Vagina (tissue), 2 donors: Measurements from ENCODE around the gene NFAT5. TPM values are rescaled to one million over a fixed set of nuclear protein-coding genes. Genes with fewer than 3 reads are reported as not detected.

ENCODE experiments used
- DNase-seq, 2 donors: peaks; one replicate each; pipeline ENCODE4 v3.0.0-alpha.2; 2017; ENCODE audit errors: extremely low spot score in 2 of 2
- H3K27ac ChIP-seq: fragments of 200-600 bp; sonication (generic); one replicate; pipeline ENCODE4 v1.5.1; 2019
- H3K27me3 ChIP-seq: fragments of 200-600 bp; sonication (generic); one replicate; pipeline ENCODE4 v1.5.1; 2019
- H3K36me3 ChIP-seq, 2 donors: fragments of 200-600 bp; sonication (generic); one replicate each; pipeline ENCODE4 v1.5.1; 2017 to 2019
- H3K4me1 ChIP-seq: fragments of 200-600 bp; sonication (generic); one replicate; pipeline ENCODE4 v1.5.1; 2019
- H3K4me3 ChIP-seq, 2 donors: fragments of 200-600 bp; sonication (generic); 1 replicate in 1 of 2; 2 replicates in 1 of 2; pipeline ENCODE4 v1.5.1; 2016 to 2019
- H3K9me3 ChIP-seq: fragments of 200-600 bp; sonication (generic); one replicate; pipeline ENCODE4 v1.5.1; 2019
- CTCF ChIP-seq, 3 experiments: fragments of 450-650 bp in 2 of 3; fragments of 200-600 bp in 1 of 3; sonication (generic) in 1 of 3; IDR thresholded peaks; one replicate each; pipeline ENCODE4 v1.5.1; 2017 to 2019; ENCODE audit warnings: antibody characterized with exemption in 3 of 3, mild to moderate bottlenecking in 2 of 3, moderate library complexity in 2 of 3
- POLR2A ChIP-seq, 2 donors: fragments of 450-650 bp; IDR thresholded peaks; one replicate each; pipeline ENCODE4 v1.6.1; 2017; ENCODE audit warnings: antibody characterized with exemption in 2 of 2, mild to moderate bottlenecking in 2 of 2, moderate library complexity in 2 of 2
- POLR2AphosphoS5 ChIP-seq, 2 donors: sonication (generic); formaldehyde crosslinking; IDR thresholded peaks; one replicate each; pipeline ENCODE4 v1.9.0; 2017; ENCODE audit warnings: antibody characterized with exemption in 2 of 2, mild to moderate bottlenecking in 2 of 2, low read depth in 1 of 2; ENCODE audit not compliant: insufficient read depth in 1 of 2
- intact Hi-C: fragments of 100-400 bp; cut with DNase I; formaldehyde crosslinking; loops from one replicate; pipeline ENCODE4 v1.15.1; 2023
- total RNA-seq: library from RNA; depleted of rRNA; stranded (reverse); fragments of >200 nt; gene quantifications from one replicate; pipeline ENCODE4 v1.2.3, GENCODE V29; 2016

The NFAT5 gene
- total RNA-seq, 1 donor from 2014 or later: 63.8 TPM

GRCh38 chr16:69680358-69680757 is 114.6 kb downstream of the NFAT5 start:
- peaks cover 0 to 50% of the 10 kb centered on the region in 2 donors for H3K36me3 ChIP-seq

GRCh38 chr16:69688589-69688988 is 122.8 kb downstream of the NFAT5 start:
- no peak overlapping the region for H3K4me3 ChIP-seq
- no peaks in the 10 kb centered on the region for H3K27me3 ChIP-seq
- intact Hi-C loops: no loop called here
- no peak overlapping the region for H3K27ac ChIP-seq
- peaks cover 0 to 36% of the 10 kb centered on the region in 2 donors for H3K36me3 ChIP-seq
- no peak for TF ChIP-seq POLR2A (IDR thresholded peaks at IDR 0.05)
- TF ChIP-seq POLR2AphosphoS5 (IDR thresholded peaks at IDR 0.05; ENCODE audit: insufficient read depth in 1 of 2, low read depth in 1 of 2): no peak
- TF ChIP-seq CTCF (IDR thresholded peaks at IDR 0.05): no peak
- no peaks in the 10 kb centered on the region for H3K9me3 ChIP-seq
- H3K4me1 ChIP-seq: no peaks in the 10 kb centered on the region
- DNase-seq: no peak

More at GRCh38 chr16:69680358-69680757, 114.6 kb downstream of the NFAT5 start:
- H3K4me3 ChIP-seq: no peak overlapping the region
- no peaks in the 10 kb centered on the region for H3K9me3 ChIP-seq
- H3K27ac ChIP-seq: no peak overlapping the region
- DNase-seq: no peak
- intact Hi-C loops: no loop called here
- TF ChIP-seq POLR2AphosphoS5 (IDR thresholded peaks at IDR 0.05; ENCODE audit: insufficient read depth in 1 of 2, low read depth in 1 of 2): no peak
- no peak for TF ChIP-seq CTCF (IDR thresholded peaks at IDR 0.05)
- no peak for TF ChIP-seq POLR2A (IDR thresholded peaks at IDR 0.05)
- H3K27me3 ChIP-seq: no peaks in the 10 kb centered on the region
- no peaks in the 10 kb centered on the region for H3K4me1 ChIP-seq

GRCh38 chr16:69691980-69692911 is 126.5 kb downstream of the NFAT5 start:
- Histone ChIP-seq H3K4me3 (no peak overlapping the region), H3K36me3 (peaks cover 0 to 45% of the 10 kb centered on the region in 2 donors), H3K27ac (peak overlapping the region; percentile 30), H3K27me3 (no peaks in the 10 kb centered on the region), H3K9me3 (no peaks in the 10 kb centered on the region), H3K4me1 (no peaks in the 10 kb centered on the region)
- intact Hi-C loops: no loop called here
- no peak for DNase-seq
- TF ChIP-seq CTCF (IDR thresholded peaks at IDR 0.05): no peak
- no peak for TF ChIP-seq POLR2A (IDR thresholded peaks at IDR 0.05)
- no peak for TF ChIP-seq POLR2AphosphoS5 (IDR thresholded peaks at IDR 0.05; ENCODE audit: insufficient read depth in 1 of 2, low read depth in 1 of 2)

GRCh38 chr16:69693916-69694315 is 128.2 kb downstream of the NFAT5 start:
- TF ChIP-seq CTCF (IDR thresholded peaks at IDR 0.05): no peak
- TF ChIP-seq POLR2AphosphoS5 (IDR thresholded peaks at IDR 0.05; ENCODE audit: insufficient read depth in 1 of 2, low read depth in 1 of 2): no peak
- no peak for TF ChIP-seq POLR2A (IDR thresholded peaks at IDR 0.05)
- intact Hi-C loops: no loop called here
- Histone ChIP-seq H3K36me3 (peaks cover 0 to 48% of the 10 kb centered on the region in 2 donors), H3K4me1 (no peaks in the 10 kb centered on the region), H3K27me3 (no peaks in the 10 kb centered on the region), H3K9me3 (no peaks in the 10 kb centered on the region), H3K27ac (no peak overlapping the region), H3K4me3 (no peak overlapping the region)
- no peak for DNase-seq

GRCh38 chr16:69698404-69698803 is 132.6 kb downstream of the NFAT5 start:
- DNase-seq: no peak
- no peaks in the 10 kb centered on the region for H3K9me3 ChIP-seq
- no peaks in the 10 kb centered on the region for H3K27me3 ChIP-seq
- no peak overlapping the region for H3K27ac ChIP-seq
- H3K4me3 ChIP-seq: no peak overlapping the region
- H3K4me1 ChIP-seq: no peaks in the 10 kb centered on the region
- intact Hi-C loops: no loop called here
- TF ChIP-seq POLR2A (IDR thresholded peaks at IDR 0.05): no peak
- TF ChIP-seq POLR2AphosphoS5 (IDR thresholded peaks at IDR 0.05; ENCODE audit: insufficient read depth in 1 of 2, low read depth in 1 of 2): no peak
- TF ChIP-seq CTCF (IDR thresholded peaks at IDR 0.05): no peak
- peaks cover 0 to 23% of the 10 kb centered on the region in 2 donors for H3K36me3 ChIP-seq
